PFSK-1 (cell line): ENCODE data around the gene IGFALS.

Source experiments
- POLR2AphosphoS5 ChIP-seq: IDR thresholded peaks from 2 replicates; pipeline ENCODE4 v1.6.1; 2012; ENCODE audit warnings: low read depth, mild to moderate bottlenecking, control low read depth, low read length, moderate library complexity
- REST ChIP-seq, 2 experiments: IDR thresholded peaks; 2 replicates each; pipeline versions ENCODE4 v1.6.1 to v1.8.0; 2011 to 2012; ENCODE audit warnings: low read depth in 2 of 2, low read length in 2 of 2, control low read depth in 1 of 2, inconsistent platforms in 1 of 2, mild to moderate bottlenecking in 1 of 2, moderate library complexity in 1 of 2; ENCODE audit not compliant: insufficient read depth in 1 of 2

- TF ChIP-seq REST (IDR thresholded peaks at IDR 0.05; ENCODE audit: insufficient read depth in 1 of 2, low read depth in 2 of 2, low read length in 2 of 2) (no peak), POLR2AphosphoS5 (no peak; the same call in 1 of the 2 replicates)
Measured at GRCh38 chr16:1757714-1758461, 35.6 kb downstream of the IGFALS start.
